Trophoblast cell (in vitro differentiated cells and primary cell): ENCODE data around the gene TBRG4.

ENCODE experiments used
- DNase-seq, 2 donors: peaks; one replicate each; pipeline ENCODE4 v3.0.0-alpha.2; 2016
- H2AFZ ChIP-seq: 2 replicates; pipeline ENCODE4 v1.6.1; 2013; ENCODE audit warnings: low read length, moderate library complexity, mild to moderate bottlenecking; ENCODE audit not compliant: insufficient read depth, poor library complexity
- H2AK5ac ChIP-seq: 2 replicates; pipeline ENCODE4 v1.6.1; 2013; ENCODE audit warnings: mild to moderate bottlenecking, low read length
- H2BK120ac ChIP-seq: 2 replicates; pipeline ENCODE4 v1.6.1; 2013; ENCODE audit warnings: low read length, mild to moderate bottlenecking, moderate library complexity; ENCODE audit not compliant: insufficient read depth, poor library complexity
- H2BK12ac ChIP-seq: 2 replicates; pipeline ENCODE4 v1.6.1; 2013; ENCODE audit warnings: mild to moderate bottlenecking, low read length, moderate library complexity
- H2BK5ac ChIP-seq: 2 replicates; pipeline ENCODE4 v1.6.1; 2013; ENCODE audit warnings: low read length, low read depth, moderate library complexity, mild to moderate bottlenecking; ENCODE audit not compliant: poor library complexity
- H3K14ac ChIP-seq: 2 replicates; pipeline ENCODE4 v1.6.1; 2013; ENCODE audit warnings: mild to moderate bottlenecking, low read length
- H3K18ac ChIP-seq: 2 replicates; pipeline ENCODE4 v1.6.1; 2013; ENCODE audit warnings: mild to moderate bottlenecking, low read length
- H3K23ac ChIP-seq: 2 replicates; pipeline ENCODE4 v1.6.1; 2013; ENCODE audit warnings: low read length
- H3K27ac ChIP-seq: 2 replicates; pipeline ENCODE4 v1.5.1; 2013; ENCODE audit warnings: low read depth, mild to moderate bottlenecking, inconsistent platforms, low read length, moderate library complexity
- H3K27me3 ChIP-seq: 2 replicates; pipeline ENCODE4 v1.6.1; 2013; ENCODE audit warnings: inconsistent platforms, mild to moderate bottlenecking, low read length, moderate library complexity; ENCODE audit not compliant: insufficient read depth
- H3K36me3 ChIP-seq, 2 experiments: 1 replicate in 1 of 2; 2 replicates in 1 of 2; pipeline ENCODE4 v1.6.1; 2013; ENCODE audit warnings: low read length in 2 of 2, mild to moderate bottlenecking in 2 of 2, moderate library complexity in 1 of 2; ENCODE audit not compliant: insufficient read depth in 2 of 2, control insufficient read depth in 1 of 2
- H3K4ac ChIP-seq: 2 replicates; pipeline ENCODE4 v1.6.1; 2013; ENCODE audit warnings: low read depth, mild to moderate bottlenecking, low read length, moderate library complexity
- H3K4me1 ChIP-seq, 2 experiments: 1 replicate in 1 of 2; 2 replicates in 1 of 2; pipeline ENCODE4 v1.6.1; 2013; ENCODE audit warnings: low read length in 2 of 2, mild to moderate bottlenecking in 2 of 2, moderate library complexity in 1 of 2; ENCODE audit not compliant: insufficient read depth in 2 of 2, control insufficient read depth in 1 of 2
- H3K4me2 ChIP-seq: 2 replicates; pipeline ENCODE4 v1.6.1; 2013; ENCODE audit warnings: inconsistent platforms, mild to moderate bottlenecking, low read length, moderate library complexity
- H3K4me3 ChIP-seq: 2 replicates; pipeline ENCODE4 v1.5.1; 2013; ENCODE audit warnings: mild to moderate bottlenecking, low read depth, low read length, inconsistent platforms
- H3K79me1 ChIP-seq: one replicate; pipeline ENCODE4 v1.6.1; 2013; ENCODE audit warnings: low read length
- H3K79me2 ChIP-seq: 2 replicates; pipeline ENCODE4 v1.6.1; 2013; ENCODE audit warnings: low read length, mild to moderate bottlenecking; ENCODE audit not compliant: control insufficient read depth, insufficient read depth, poor library complexity
- H3K9ac ChIP-seq: 2 replicates; pipeline ENCODE4 v1.6.1; 2013; ENCODE audit warnings: mild to moderate bottlenecking, low read length
- H3K9me3 ChIP-seq: 2 replicates; pipeline ENCODE4 v1.6.1; 2013; ENCODE audit warnings: low read depth, mild to moderate bottlenecking, control low read depth, inconsistent platforms, low read length; ENCODE audit not compliant: insufficient read depth
- H4K12ac ChIP-seq: 2 replicates; pipeline ENCODE4 v1.6.1; 2013; ENCODE audit warnings: low read depth, mild to moderate bottlenecking, low read length, moderate library complexity
- H4K8ac ChIP-seq: 2 replicates; pipeline ENCODE4 v1.6.1; 2013; ENCODE audit warnings: low read depth, mild to moderate bottlenecking, low read length, moderate library complexity
- H4K91ac ChIP-seq: one replicate; pipeline ENCODE4 v1.6.1; 2013; ENCODE audit warnings: low read depth, mild to moderate bottlenecking, low read length, moderate library complexity
- WGBS: extraction: QIAGEN DNeasy Blood & Tissue Kit; methylation state at CpG from one replicate; pipeline ENCODE4 v1.1.7; 2013; ENCODE audit warnings: missing lambda C conversion rate; ENCODE audit not compliant: insufficient read length, insufficient coverage; ENCODE audit errors: extremely low coverage; 5-methylcytosine and 5-hydroxymethylcytosine counted together

TBRG4 gene

GRCh38 chr7:45092100-45092930 is 19.2 kb downstream of the TBRG4 start:
- DNase-seq = peak; percentile 12 to 31
- WGBS = no CpG with 5 or more reads among the region's 7 CpGs
- Histone ChIP-seq H2AK5ac (no peak overlapping the region), H3K9me3 (peaks cover 4% of the 10 kb centered on the region), H3K27ac (no peak overlapping the region), H2BK12ac (no peak overlapping the region), H4K91ac (no peak overlapping the region), H2BK120ac (no peak overlapping the region), H3K4me3 (no peak overlapping the region), H3K79me1 (peaks cover 3% of the 10 kb centered on the region), H3K14ac (no peak overlapping the region), H2AFZ (no peak overlapping the region), H3K27me3 (no peaks in the 10 kb centered on the region), H4K8ac (no peak overlapping the region), H3K4me1 (peaks cover 3 to 12% of the 10 kb centered on the region in 2 experiments), H4K12ac (no peak overlapping the region), H3K36me3 (no peaks in the 10 kb centered on the region), H2BK5ac (no peak overlapping the region), H3K9ac (no peak overlapping the region), H3K18ac (no peak overlapping the region), H3K4me2 (no peak overlapping the region), H3K4ac (no peak overlapping the region), H3K23ac (no peak overlapping the region), H3K79me2 (peaks cover 1% of the 10 kb centered on the region)

DNA sequence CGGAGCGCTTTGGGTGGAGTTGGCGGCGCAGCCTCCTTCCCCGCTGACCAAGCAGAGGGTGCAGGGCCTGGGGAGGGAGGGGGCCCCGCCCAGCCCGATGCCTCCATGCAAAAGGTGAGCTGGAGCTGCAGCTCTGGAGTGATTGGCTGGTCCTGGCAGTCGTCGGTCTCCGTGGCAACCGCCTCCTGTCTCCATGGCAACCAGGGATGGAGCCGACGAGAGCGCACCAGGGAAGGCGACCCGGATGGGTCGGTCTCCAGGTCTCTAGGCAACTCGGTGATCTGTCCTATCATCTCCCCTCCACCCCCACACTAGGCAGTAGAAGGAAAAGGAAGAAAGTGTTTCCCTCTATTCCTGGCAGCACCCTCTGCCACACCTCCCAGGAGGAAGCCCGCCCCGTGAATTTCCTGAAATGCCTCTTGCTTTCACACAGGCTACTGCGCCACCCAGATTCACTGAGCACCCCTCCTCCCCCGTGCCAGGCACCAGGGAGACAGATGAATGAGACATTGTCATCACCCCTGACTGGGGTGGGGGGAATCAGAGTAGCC is 22.1 kb downstream of the TBRG4 start:
- Histone ChIP-seq H3K4me1 (peaks cover 8 to 20% of the 10 kb centered on the region in 2 experiments), H2BK5ac (no peak overlapping the region), H3K27ac (no peak overlapping the region), H3K14ac (no peak overlapping the region), H2BK120ac (no peak overlapping the region), H3K27me3 (no peaks in the 10 kb centered on the region), H3K4ac (no peak overlapping the region), H3K4me3 (peak overlapping the region; percentile 75), H2AFZ (peak overlapping the region; percentile 71), H2BK12ac (no peak overlapping the region), H3K36me3 (no peaks in the 10 kb centered on the region), H4K91ac (no peak overlapping the region), H3K79me2 (peaks cover 1% of the 10 kb centered on the region), H4K8ac (peak overlapping the region; percentile 26), H3K18ac (no peak overlapping the region), H3K23ac (no peak overlapping the region), H2AK5ac (no peak overlapping the region), H3K4me2 (peak overlapping the region; percentile 75), H4K12ac (peak overlapping the region; percentile 59), H3K9ac (no peak overlapping the region), H3K9me3 (peaks cover 5% of the 10 kb centered on the region), H3K79me1 (peaks cover 3% of the 10 kb centered on the region)
- peak; percentile 11 to 36 for DNase-seq
- WGBS = no CpG with 5 or more reads among the region's 22 CpGs

DNA sequence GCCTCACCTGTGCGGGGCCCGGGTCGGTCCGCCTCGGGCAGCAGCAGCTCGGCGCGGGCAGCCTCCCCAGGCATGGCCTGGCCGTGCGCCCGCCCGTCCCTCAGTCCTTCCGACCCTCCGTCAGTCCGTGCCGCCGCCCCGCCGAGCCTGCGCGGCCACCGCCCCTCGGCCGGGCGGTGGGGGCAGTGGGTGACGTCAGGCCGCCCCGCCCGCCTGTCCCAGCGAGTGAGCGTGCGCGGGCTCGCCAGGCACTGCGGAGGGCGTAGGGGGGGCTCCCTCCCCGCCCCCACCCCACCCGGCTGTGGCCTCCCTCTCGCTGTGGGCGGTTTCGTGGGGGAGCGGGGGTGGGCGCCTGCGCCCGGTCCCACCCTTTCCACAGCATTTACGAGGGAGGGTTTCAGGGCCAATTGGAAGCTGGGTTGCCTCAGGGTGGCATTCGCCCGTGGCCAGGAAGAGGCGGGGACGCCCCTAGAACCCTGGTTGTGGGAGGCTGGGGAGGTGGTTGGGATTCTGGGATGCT is 22.6 kb downstream of the TBRG4 start, which contains the start of gene NACAD:
TSS of gene NACAD (minus strand) at position 149 of the 520 bp plus-strand sequence. CDS start at position 74, 75 bp downstream.
- no CpG with 5 or more reads among the region's 50 CpGs for WGBS
- Histone ChIP-seq H3K27ac (no peak within 1 kb of the TSS), H2AK5ac (no peak within 1 kb of the TSS), H3K18ac (no peak within 1 kb of the TSS), H3K9ac (no peak within 1 kb of the TSS), H3K4me2 (peak within 1 kb of the TSS; percentile 75), H3K27me3 (no peaks in the 10 kb centered on the region), H3K23ac (no peak within 1 kb of the TSS), H2BK12ac (no peak within 1 kb of the TSS), H2AFZ (peak within 1 kb of the TSS; percentile 71), H4K8ac (peak within 1 kb of the TSS; percentile 26), H4K91ac (peak within 1 kb of the TSS; percentile 27), H3K4me1 (peaks cover 8 to 20% of the 10 kb centered on the region in 2 experiments), H3K4ac (no peak within 1 kb of the TSS), H4K12ac (peak within 1 kb of the TSS; percentile 59), H3K79me2 (peaks cover 1% of the 10 kb centered on the region), H3K4me3 (peak within 1 kb of the TSS; percentile 75), H2BK120ac (no peak within 1 kb of the TSS), H3K79me1 (peaks cover 3% of the 10 kb centered on the region), H3K14ac (peak within 1 kb of the TSS; percentile 34), H3K36me3 (no peaks in the 10 kb centered on the region), H2BK5ac (no peak within 1 kb of the TSS), H3K9me3 (peaks cover 5% of the 10 kb centered on the region)
- no peak for DNase-seq

DNA sequence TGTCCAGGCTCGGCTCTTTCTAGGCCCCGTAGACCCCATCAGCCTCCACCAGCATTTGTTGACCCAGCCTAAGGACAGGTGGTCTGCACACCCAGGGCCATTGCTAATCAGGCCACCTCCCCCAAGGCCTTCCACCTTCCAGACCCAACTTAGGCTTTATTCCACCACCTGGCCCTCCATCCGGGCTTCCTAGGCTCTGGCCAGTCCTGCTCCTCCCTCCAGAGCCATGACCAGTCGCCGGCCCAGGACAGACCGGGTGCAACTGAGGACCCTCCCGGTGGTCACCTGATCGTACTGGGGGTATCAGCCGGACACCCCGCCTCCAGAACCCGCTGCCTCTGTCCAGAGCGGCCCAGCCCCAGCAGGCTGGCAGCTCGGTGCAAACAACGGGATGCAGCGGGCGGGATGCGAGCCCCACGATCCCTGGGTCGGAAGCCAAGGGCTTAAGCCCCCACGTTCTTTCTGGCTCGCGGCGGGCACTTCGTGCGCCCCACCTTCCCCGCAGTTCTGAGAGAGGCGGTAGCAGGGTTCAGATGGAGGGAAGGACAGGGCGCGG is 23.3 kb downstream of the TBRG4 start:
- H2BK120ac ChIP-seq = no peak overlapping the region
- H3K79me1 ChIP-seq = peaks cover 3% of the 10 kb centered on the region
- no peak overlapping the region for H3K14ac ChIP-seq
- no peak overlapping the region for H3K9ac ChIP-seq
- H2AK5ac ChIP-seq = no peak overlapping the region
- H3K9me3 ChIP-seq = peaks cover 5% of the 10 kb centered on the region
- H3K4me3 ChIP-seq = no peak overlapping the region
- DNase-seq = no peak
- no peak overlapping the region for H3K18ac ChIP-seq
- no peak overlapping the region for H4K91ac ChIP-seq
- peaks cover 8 to 20% of the 10 kb centered on the region in 2 experiments for H3K4me1 ChIP-seq
- no peak overlapping the region for H4K8ac ChIP-seq
- no peak overlapping the region for H2BK5ac ChIP-seq
- H2AFZ ChIP-seq = no peak overlapping the region
- no peak overlapping the region for H3K4ac ChIP-seq
- no peaks in the 10 kb centered on the region for H3K27me3 ChIP-seq
- H2BK12ac ChIP-seq = no peak overlapping the region
- WGBS = no CpG with 5 or more reads among the region's 29 CpGs
- H3K27ac ChIP-seq = no peak overlapping the region
- H3K79me2 ChIP-seq = peaks cover 1% of the 10 kb centered on the region
- H4K12ac ChIP-seq = no peak overlapping the region
- H3K36me3 ChIP-seq = no peaks in the 10 kb centered on the region
- peak overlapping the region; percentile 26 for H3K4me2 ChIP-seq
- H3K23ac ChIP-seq = no peak overlapping the region
